CD4-positive, alpha-beta T cell treated with Interleukin-17A for 4 hours (primary cell): ENCODE results near the gene PATL1.
"Not testable (repeated sequence)": the region's sequence is repeated elsewhere in the genome, so short reads cannot be mapped to it uniquely, and the experiment has no call there.

Experiments
- DNase-seq: peaks from one replicate; pipeline ENCODE4 v3.0.0-alpha.2; 2020; ENCODE audit warnings: mixed read lengths

Gene PATL1, protein sequence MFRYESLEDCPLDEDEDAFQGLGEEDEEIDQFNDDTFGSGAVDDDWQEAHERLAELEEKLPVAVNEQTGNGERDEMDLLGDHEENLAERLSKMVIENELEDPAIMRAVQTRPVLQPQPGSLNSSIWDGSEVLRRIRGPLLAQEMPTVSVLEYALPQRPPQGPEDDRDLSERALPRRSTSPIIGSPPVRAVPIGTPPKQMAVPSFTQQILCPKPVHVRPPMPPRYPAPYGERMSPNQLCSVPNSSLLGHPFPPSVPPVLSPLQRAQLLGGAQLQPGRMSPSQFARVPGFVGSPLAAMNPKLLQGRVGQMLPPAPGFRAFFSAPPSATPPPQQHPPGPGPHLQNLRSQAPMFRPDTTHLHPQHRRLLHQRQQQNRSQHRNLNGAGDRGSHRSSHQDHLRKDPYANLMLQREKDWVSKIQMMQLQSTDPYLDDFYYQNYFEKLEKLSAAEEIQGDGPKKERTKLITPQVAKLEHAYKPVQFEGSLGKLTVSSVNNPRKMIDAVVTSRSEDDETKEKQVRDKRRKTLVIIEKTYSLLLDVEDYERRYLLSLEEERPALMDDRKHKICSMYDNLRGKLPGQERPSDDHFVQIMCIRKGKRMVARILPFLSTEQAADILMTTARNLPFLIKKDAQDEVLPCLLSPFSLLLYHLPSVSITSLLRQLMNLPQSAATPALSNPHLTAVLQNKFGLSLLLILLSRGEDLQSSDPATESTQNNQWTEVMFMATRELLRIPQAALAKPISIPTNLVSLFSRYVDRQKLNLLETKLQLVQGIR

DNA sequence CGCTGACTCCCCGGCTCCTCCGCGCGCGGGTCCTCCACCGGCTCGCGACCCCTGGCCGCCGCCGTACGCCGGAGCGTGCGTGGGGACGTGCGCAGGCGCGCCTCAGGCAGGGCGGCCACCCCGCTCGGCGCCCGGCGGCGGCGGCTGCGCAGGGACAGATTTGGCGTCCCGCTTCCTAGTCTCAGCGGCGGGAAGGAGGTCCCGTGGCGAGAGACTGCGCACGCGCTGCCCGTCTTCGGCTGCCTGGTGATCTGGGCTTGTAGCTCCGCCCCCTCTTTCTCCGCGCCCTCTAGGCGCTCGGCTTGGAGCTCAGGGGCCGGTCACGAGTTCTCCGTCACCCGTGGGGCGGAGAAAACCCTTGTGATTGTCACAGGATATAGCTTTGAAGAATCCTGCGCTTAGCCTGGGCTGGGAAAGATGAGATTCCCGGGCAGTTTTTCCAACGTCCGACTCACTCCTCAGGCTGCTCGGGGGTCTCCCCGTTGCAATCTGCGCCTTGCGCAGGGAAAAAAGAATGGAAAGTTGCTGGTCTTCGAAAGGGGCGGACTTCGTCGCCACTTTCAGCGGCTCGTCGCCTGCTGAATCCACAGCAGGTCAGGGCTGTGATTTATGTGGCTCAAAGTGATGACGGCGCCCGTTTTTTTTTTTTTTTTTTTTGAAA, at the start of gene PATL1:
TSS of gene PATL1 (minus strand) at position 88 of the 661 bp plus-strand sequence. CDS start 142 bp downstream, outside the sequence.
- DNase-seq: peak; percentile 100

DNA sequence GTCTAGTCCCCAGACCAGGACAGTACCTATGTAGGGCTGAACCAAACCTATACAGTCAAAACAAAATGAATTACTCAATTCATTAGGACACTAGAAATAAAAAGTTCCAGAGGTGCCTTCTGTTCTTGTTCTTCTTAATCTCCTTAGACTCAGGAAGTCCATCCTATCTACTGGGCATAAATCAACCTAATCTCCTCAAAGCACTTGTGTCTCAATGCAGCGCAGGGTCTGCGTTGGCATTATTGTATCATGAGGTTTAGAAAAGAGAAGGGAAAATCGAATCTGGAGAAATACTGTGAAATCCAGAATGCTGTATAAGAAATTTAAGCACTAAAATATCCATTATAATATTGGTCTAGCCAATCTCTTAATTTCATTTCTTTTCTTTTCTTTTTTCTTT, 47.2 kb upstream of the PATL1 start:
- no peak for DNase-seq

DNA sequence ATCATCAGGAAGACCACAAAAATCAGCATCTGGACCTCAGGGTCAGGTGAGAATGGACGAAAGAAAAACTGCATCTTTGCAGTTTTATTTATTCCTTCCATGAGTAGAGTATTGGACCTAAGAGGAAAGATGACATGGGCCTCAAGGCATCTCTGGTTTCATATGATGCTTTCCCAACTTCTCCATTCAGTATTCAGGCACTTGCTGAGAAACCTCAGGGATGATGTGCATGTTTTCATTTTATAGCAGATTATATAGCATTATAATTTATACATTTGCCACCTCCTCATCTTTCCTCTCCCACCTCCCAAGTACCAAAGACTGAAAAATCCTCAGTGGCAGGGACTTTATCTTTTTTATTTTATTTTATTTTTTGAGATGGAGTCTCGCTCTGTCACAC, 44.9 kb upstream of the PATL1 start, which contains the start of gene OR10V1:
TSS of gene OR10V1 (minus strand) at position 101 of the 400 bp plus-strand sequence. CDS start at position 101, 0 bp downstream.
- DNase-seq: no peak

DNA sequence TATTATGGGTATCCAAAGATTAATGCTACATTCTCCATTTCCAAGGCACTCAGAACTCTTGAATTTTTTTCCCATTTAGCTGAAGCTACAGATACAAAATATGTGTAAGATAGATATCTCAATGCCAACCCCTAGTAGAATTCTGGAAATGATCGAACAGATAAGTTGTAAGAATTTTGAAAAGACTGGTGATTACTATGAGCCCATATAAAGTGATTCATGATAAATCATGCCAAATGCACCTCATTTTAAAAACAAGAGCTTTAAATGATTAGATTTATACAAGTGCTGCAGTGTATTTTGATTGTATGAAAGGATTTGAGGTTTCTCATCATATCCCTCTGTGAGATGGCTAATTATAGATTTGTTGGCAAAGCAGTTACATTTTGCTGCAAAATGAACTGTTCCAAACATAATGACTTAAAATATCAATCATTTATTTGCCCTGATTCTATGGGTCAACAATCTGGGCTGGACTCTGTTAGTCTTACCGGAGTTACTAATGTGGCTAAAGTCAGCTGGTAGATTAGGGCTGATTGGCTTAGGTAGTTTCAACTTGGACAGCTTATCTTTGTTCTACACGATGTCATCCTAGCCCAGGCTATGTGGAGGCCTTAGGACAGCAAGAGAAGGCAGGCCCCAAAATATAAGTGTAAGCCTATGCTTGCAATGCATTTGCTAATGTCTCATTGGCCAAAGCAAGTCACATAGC, 41.5 kb upstream of the PATL1 start:
- DNase-seq: no peak

DNA sequence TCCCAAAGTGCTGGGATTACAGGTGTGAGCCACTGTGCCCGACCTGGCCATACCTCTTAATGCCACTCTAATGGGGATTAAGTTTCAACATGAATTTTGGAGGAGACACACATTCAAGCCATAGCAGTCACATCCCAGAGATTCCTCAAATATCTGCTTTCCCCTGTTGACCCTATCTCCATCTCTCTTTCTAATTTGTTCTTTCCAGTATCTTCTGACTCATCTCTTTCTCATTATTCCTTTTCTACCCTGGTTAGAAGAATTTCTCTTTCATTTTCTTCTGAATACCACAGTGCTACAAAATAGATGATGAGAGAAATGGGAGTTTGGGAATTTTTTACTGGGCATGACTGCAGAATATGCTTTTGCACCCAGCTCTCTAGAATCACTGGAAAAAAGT, 39.7 kb upstream of the PATL1 start:
- DNase-seq: no peak

DNA sequence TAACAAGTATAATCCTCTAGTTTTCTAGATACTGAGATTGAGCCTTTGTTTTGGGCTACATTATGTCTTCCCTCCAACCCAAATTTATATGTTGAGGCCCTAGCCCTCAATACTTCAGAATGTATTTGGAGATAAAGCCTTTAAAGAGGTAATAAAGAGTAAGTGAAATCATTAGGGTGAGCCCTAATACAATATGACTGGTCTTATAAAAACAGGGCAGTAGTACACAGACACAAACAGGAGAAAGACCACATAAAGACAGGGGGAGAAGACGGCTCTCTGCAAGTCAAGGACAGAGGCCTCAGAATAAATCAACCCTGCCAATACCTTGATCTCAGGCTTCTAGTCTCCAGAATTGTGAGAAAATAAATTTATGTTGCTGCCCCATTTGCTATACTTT, 38.5 kb upstream of the PATL1 start:
- no peak for DNase-seq

DNA sequence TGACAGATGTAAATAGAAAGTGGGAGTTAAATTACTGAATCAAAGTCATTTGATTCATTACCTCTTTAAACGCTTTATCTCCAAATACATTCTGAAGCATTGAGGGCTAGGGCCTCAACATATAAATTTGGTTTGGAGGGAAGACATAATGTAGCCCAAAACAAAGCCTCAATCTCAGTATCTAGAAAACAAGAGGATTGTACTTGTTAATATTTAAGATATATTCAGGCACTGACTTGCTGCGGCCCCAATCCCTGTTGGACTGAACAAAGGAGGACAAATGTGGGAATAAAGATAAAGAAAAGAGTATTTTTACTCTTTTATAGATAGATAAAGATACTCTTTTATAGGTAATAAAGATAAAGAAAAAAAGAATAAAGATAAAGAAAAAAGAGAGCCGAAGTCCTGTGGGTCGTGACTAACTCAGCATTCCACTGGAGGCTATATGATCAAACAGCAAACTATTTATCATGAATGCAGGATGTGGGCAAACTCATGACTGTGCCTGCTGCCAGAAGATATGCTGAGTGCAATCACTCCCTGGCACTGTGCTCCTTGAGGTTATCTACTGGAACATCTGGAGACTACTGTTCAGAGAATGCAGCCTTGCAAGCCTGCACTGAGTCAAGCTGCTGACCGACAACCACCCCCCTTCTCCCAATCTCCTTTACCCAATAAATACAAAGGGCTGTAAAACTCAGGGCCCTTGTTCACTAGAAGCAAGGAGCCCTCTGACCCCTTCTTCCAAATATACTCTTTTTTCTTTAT, 37.9 kb upstream of the PATL1 start:
- DNase-seq: no peak

DNA sequence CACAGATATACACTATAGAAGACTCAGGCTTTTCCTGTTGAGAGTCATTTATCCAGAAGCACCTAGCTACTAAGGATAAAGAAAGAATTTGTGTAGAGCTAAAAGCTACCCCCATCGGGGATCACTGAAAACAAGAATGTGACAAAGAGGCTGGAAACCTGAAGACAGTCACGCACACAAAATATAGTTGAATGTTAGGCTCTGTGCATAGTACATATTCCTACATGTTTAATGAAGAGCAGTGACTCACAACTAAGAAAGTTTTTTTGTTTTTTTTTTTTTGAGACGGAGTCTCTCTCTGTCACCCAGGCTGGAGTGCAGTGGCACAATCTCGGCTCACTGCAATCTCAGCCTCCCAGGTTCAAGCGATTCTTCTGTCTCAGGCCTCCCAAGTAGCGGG, 36.5 kb upstream of the PATL1 start:
- no peak for DNase-seq

DNA sequence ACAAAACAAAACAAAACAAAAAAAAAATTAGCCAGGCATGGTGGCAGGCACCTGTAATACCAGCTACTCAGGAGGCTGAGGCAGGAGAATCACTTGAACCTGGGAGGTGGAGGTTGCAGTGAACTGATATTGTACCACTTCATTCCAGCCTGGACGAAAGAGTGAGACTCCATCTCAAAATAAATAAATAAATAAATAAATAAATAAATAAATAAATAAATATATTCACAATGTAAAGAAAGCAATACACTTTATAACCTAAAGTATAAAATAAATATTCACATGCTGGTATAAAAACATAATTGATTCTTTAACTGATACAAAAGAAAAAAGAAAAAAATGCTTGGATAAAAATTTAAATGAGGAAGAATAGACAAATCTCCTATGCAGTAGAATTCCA, 34.7 kb upstream of the PATL1 start:
- DNase-seq: not testable (repeated sequence)

DNA sequence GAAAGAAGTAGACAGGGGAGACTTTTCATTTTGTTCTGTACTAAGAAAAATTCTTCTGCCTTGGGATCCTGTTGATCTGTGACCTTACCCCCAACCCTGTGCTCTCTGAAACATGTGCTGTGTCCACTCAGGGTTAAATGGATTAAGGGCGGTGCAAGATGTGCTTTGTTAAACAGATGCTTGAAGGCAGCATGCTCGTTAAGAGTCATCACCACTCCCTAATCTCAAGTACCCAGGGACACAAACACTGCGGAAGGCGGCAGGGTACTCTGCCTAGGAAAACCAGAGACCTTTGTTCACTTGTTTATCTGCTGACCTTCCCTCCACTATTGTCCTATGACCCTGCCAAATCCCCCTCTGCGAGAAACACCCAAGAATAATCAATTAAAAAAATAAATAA, 31.3 kb upstream of the PATL1 start:
- not testable (repeated sequence) for DNase-seq

DNA sequence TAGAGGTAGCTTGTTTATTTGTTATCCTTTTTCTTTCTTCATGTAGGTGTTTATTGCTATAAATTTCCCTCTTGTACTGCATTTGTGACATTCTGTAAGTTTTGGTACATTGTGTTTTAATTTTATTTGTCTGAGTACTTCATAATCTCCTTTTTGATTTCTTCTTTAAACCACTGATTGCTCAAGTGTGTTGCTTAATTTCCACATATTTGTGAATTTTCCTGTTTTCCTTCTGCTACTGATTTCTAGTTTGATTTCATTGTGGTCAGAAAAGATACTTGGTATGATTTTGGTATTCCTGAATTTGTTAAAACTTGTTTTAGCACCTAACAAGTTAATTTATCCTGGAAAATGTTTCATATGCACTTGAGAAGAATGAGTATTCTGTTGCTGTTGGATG, 29.7 kb upstream of the PATL1 start:
- no peak for DNase-seq

DNA sequence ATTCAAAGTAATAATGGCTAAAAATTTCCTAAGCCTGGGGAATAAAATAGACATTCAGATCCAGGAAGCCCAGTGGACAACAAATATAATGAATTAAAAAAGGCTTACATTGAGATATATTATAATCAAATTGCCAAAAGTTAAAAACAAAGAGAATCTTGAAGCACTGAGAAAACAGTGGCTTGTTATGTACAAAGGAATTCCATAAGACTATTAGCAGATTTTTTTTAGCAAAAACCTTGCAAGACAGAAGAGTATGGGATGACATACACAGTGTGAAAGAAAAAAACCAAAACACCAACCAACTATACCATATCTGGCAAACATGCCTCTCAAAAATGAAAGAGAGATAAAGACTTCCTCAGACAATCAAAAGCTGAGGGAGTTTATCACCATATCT, 24.1 kb upstream of the PATL1 start:
- DNase-seq: no peak

DNA sequence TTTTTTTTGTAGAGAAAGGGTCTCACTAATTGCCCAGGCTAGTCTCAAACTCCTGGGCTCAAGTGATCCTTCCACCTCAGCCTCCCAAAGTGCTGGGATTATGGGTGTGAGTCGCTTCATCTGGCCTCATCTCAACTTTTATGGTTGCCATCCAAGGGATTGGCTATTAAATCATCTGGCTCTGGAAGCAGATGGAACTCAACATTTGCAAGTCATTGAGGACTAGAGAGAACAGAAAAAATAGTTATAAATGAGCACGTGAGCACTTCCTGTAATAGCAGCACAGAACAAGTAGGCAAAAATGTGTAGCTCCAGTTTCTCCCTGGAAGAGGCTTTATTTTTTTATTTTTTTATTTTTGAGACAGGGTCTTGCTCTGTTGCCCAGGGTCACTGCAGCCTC, 22.3 kb upstream of the PATL1 start:
- no peak for DNase-seq

DNA sequence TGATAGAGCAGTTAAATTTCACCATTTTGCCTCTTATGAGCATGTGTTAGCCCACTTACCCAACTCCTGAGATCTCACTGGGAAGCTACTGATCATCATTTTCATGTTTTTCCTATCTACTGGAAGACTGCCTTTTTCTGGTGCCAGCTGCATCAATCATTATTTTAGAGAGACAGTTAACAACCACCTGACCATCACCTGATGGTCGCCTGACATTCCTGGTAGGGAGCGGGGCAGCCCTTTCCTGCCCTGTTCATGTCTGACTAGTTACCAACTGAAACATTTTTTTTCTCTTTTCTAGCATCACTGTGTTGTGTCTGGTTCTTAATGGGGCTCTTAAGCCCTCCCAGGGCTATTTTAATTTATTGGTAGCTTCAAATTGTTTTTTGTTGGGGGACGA, 20.2 kb upstream of the PATL1 start:
- DNase-seq: no peak

DNA sequence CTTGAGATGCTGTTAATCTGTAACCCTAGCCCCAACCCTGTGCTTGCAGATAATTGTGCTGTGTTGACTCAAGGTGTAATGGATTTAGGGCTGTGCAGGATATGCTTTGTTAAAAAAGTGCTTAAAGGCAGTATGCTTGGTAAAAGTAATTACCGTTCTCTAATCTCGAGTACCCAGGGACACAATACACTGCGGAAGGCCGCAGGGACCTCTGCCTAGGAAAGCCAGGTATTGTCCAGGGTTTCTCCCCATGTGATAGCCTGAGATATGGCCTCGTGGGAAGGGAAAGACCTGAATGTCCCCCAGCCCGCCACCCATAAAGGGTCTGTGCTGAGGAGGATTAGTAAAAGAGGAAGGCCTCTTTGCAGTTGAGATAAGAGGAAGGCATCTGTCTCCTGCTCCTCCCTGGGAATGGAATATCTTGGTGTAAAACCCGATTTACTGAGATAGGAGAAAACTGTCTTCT, 12.5 kb upstream of the PATL1 start:
- not testable (repeated sequence) for DNase-seq

DNA sequence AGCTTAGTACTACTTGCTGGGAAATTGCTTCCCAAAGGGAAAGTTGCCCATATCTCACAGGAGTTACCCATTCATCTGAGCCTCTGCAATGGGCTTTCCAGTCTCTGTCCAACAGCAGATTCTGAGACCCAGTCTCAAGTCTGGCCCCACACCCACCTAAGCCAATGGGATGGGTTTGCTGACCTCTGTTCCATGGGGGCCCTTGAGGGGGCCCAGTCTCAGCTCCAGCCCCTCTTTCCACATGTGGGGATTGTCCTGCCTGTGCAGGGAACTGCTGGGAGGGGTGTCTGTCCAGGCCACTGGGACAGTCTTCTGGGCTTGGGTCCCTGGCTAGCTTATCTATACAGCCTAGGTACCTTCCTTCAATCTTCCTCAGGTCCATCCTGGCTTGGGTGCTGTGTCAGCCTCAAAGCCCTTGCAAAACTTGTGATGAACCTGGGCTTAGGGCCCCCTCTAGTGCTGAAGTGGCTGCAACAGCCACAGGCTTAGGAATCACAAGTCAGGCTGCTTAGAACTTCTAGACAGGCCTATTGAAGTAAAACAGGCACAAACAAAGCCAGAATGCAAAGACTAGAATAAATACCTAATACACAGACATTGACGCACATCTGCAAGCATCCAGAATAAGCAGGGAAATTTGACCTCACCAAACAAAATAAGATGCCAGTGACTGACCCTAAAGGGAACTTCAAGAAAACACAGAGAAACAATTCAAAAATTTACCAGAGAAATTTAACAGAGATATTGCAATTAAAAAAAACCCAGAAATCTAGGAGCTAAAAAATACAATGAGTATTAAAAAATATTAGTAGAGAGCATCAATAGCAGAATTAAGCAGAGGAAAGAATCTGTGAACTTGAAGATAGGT, 11.7 kb upstream of the PATL1 start:
- DNase-seq: peak; percentile 70

DNA sequence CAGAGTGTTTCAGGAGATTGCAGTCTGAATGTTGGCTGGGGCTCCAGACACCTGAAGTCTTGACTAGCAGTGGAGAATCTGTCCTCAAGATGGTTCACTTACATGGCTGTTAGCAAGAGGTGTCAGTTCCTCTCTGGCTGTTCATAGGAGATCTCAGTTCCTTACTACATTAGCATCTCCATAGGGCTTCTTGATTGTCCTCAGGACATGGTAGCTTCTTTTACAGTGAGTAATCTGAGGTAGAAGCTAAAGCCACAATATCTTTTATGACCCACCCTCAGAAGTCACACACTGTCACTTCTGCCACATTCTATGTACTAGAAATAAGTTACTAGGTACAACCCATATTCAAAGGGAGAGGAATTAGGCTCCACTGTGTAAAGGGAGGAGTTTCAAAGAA, 10.5 kb upstream of the PATL1 start:
- no peak for DNase-seq

DNA sequence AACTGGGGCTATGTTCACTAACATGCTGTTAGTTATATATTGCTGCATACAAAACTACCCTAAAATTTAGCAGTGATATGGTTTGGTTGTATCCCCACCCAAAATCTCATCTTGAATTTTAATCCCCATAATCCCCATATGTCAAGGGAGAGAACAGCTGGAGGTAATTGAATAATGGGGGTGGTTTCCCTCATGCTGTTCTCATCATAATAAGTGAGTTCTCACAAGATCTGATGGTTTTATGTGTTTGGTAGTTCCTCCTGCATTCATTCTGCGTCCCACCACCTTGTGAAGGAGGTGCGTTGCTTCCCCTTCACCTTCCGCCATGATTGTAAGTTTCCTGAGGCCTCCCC, 10.0 kb upstream of the PATL1 start:
- no peak for DNase-seq

DNA sequence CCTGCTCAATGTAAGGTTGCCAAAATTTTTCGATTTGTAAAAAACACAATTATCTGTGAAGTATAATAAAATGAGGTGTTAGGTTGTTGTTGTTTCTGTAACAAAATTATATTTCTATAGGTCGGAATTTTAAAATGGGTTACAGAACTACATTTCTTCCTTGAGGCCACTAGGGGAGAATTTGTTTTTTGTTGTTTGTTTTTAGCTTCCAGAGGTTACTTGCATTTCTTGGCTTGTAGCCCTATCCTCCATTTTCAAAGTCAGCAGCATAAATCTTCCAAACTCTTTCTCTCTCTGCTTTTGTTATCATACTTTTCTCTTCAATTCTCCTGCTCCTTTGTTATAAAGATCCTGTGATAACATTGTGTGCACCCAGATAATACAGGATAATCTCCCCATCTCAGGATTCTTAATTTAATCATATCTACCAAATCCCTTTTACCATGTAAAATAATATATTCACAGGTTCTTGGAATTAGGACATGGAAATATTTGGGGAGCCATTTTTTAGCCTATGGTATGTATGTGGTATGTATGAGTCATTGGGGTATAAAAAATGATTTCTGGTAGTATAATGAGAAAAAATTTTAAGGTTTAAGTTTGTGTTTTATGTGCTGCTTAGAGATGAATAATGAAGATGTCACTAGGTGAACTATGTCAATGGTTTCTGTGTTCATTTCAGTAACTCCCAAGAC, 9.4 kb upstream of the PATL1 start:
- no peak for DNase-seq

DNA sequence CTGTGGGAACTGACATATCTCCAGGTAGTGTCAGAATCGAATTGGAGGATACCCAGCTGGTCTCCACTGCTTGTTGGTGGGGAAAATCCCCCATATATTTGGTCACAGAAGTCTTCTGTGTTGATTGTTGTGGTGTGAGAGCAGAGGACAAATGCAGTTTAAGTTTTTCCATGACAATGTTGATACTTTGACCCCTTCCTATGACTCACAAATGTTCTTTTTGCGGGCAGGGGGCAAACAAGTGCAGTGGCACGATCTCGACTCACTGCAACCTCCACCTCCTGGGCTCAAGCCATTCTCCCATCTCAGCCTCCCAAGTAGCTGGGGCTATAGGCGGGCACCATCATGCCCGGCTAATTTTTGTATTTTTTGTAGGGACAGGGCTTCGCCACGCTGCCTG, 7.4 kb upstream of the PATL1 start:
- DNase-seq: no peak
